ENCODE results near the gene ZC3H13. TPM values are rescaled to one million over a fixed set of nuclear protein-coding genes. Genes with fewer than 3 reads are reported as not detected.

ZC3H13 gene
- total RNA-seq: 61.9 and 65.7 TPM in 2 replicates
- total RNA-seq (2013): 29.7 TPM
- 4.8 and 11.6 TPM in 2 replicates for polyA plus RNA-seq
- 9.2 and 14.1 TPM in 2 replicates for polyA minus RNA-seq

GRCh38 chr13:46052319-46053161, at the start of gene ZC3H13:
Gene ZC3H13, minus strand, starts transcription at chr13:46052746. Its CDS starts 7,239 bp downstream, at chr13:46045507.
- Histone ChIP-seq H3K9me3 (ENCODE audit: control extremely low read depth in 1 of 3, control insufficient read depth in 2 of 3, insufficient read depth in 1 of 3, low read length in 2 of 3) (no peaks in the 10 kb centered on the region), H3K9ac (ENCODE audit: low read length) (peak within 1 kb of the TSS; percentile 80), H3K36me3 (replicated peaks in 1 of 2; ENCODE audit: control extremely low read depth in 1 of 2, control insufficient read depth in 1 of 2, extremely low read depth in 1 of 2, insufficient read depth in 2 of 2, low read length in 1 of 2) (no peaks in the 10 kb centered on the region), H3K4me1 (ENCODE audit: control insufficient read depth in 2 of 2, insufficient read depth in 2 of 2, low read length in 2 of 2) (peaks cover 19 to 26% of the 10 kb centered on the region in 2 donors), H2AFZ (ENCODE audit: insufficient read depth, low read depth, low read length, poor library complexity, severe bottlenecking) (peak within 1 kb of the TSS; percentile 83), H3K27ac (ENCODE audit: low read length in 2 of 2) (peak within 1 kb of the TSS; percentile 89 to 96), H3K79me2 (ENCODE audit: control insufficient read depth, insufficient read depth, low read length) (peaks cover 43% of the 10 kb centered on the region), H3K27me3 (replicated peaks in 1 of 4; ENCODE audit: control extremely low read depth in 1 of 4, control insufficient read depth in 3 of 4, insufficient read depth in 4 of 4, low read length in 3 of 4) (peaks cover 0 to 3% (median 0%) of the 10 kb centered on the region in 4 experiments), H3K4me2 (replicated peaks; ENCODE audit: low read depth, low read length, poor library complexity, severe bottlenecking) (peak within 1 kb of the TSS; percentile 76), H3K4me3 (ENCODE audit: control extremely low read depth in 1 of 5, extremely low read depth in 1 of 5, insufficient read depth in 1 of 5, low read depth in 2 of 5, low read length in 4 of 5) (peak within 1 kb of the TSS; percentile 84 to 95 (median 88)), H4K20me1 (ENCODE audit: control insufficient read depth, insufficient read depth, low read length, poor library complexity, severe bottlenecking) (peaks cover 17% of the 10 kb centered on the region)
- Mint-ChIP-seq H3K4me3 (peak within 1 kb of the TSS; percentile 96), H3K27ac (peak within 1 kb of the TSS; percentile 95), H3K9me3 (ENCODE audit: insufficient read depth) (no peaks in the 10 kb centered on the region), H3K27me3 (peaks cover 6% of the 10 kb centered on the region), H3K4me1 (peaks cover 33% of the 10 kb centered on the region)
- CTCF ChIA-PET: interaction anchor here (0.7 to 1.1 kb wide), 2 partner anchors 41 to 74 kb away, joined by 3 read pairs; no protein-coding TSS in a partner anchor
- POLR2A ChIA-PET: interaction anchor here (0.5 to 0.6 kb wide), 3 partner anchors 499 to 1059 kb away, joined by 3 to 5 read pairs (median 3); no protein-coding TSS in a partner anchor
- DNase-seq: peak; percentile 95
- TF ChIP-seq CTCF (IDR thresholded peaks at IDR 0.05): peak; percentile 65
- TF ChIP-seq EZH2 (IDR thresholded peaks at IDR 0.05; ENCODE audit: borderline replicate concordance, insufficient read depth, low read depth, low read length, poor library complexity, severe bottlenecking): no peak
- intact Hi-C loops (cut with micrococcal nuclease): loop anchor here (1.0 to 10.0 kb wide), 9 partner anchors 75 to 1952 kb away; partner anchors contain the start of genes COG3, ESD, LRRC63 and SUCLA2
- under 1% methylated on average over 51 of the region's 57 CpGs for WGBS (ENCODE audit: insufficient coverage)
- peak; percentile 99 for ATAC-seq (ENCODE audit: low read depth)

- intact Hi-C loops (cut with micrococcal nuclease): no loop called here
- Mint-ChIP-seq H3K4me3 (no peak overlapping the region), H3K9me3 (ENCODE audit: insufficient read depth) (no peaks in the 10 kb centered on the region), H3K4me1 (peaks cover 10% of the 10 kb centered on the region), H3K27ac (no peak overlapping the region), H3K27me3 (peaks cover 7% of the 10 kb centered on the region)
- no peak overlapping the region for H3K4me2 ChIP-seq (replicated peaks; ENCODE audit: low read depth, low read length, poor library complexity, severe bottlenecking)
- H3K27ac ChIP-seq (ENCODE audit: low read length in 2 of 2): no peak overlapping the region
- H3K27me3 ChIP-seq (replicated peaks in 1 of 4; ENCODE audit: control extremely low read depth in 1 of 4, control insufficient read depth in 3 of 4, insufficient read depth in 4 of 4, low read length in 3 of 4): no peaks in the 10 kb centered on the region
- ChIA-PET POLR2A (no interaction called here), CTCF (no interaction called here)
- no peaks in the 10 kb centered on the region for H4K20me1 ChIP-seq (ENCODE audit: control insufficient read depth, insufficient read depth, low read length, poor library complexity, severe bottlenecking)
- no peak overlapping the region for H3K9ac ChIP-seq (ENCODE audit: low read length)
- H3K36me3 ChIP-seq (replicated peaks in 1 of 2; ENCODE audit: control extremely low read depth in 1 of 2, control insufficient read depth in 1 of 2, extremely low read depth in 1 of 2, insufficient read depth in 2 of 2, low read length in 1 of 2): no peaks in the 10 kb centered on the region
- ATAC-seq (ENCODE audit: low read depth) (no peak), DNase-seq (no peak)
- H3K9me3 ChIP-seq (ENCODE audit: control extremely low read depth in 1 of 3, control insufficient read depth in 2 of 3, insufficient read depth in 1 of 3, low read length in 2 of 3): no peaks in the 10 kb centered on the region
- no peak overlapping the region for H3K4me3 ChIP-seq (ENCODE audit: control extremely low read depth in 1 of 5, extremely low read depth in 1 of 5, insufficient read depth in 1 of 5, low read depth in 2 of 5, low read length in 4 of 5)
- no peak for TF ChIP-seq CTCF (IDR thresholded peaks at IDR 0.05)
- TF ChIP-seq EZH2 (IDR thresholded peaks at IDR 0.05; ENCODE audit: borderline replicate concordance, insufficient read depth, low read depth, low read length, poor library complexity, severe bottlenecking): no peak
- H3K4me1 ChIP-seq (ENCODE audit: control insufficient read depth in 2 of 2, insufficient read depth in 2 of 2, low read length in 2 of 2): peaks cover 0 to 7% of the 10 kb centered on the region in 2 donors
- no peak overlapping the region for H2AFZ ChIP-seq (ENCODE audit: insufficient read depth, low read depth, low read length, poor library complexity, severe bottlenecking)
- no peaks in the 10 kb centered on the region for H3K79me2 ChIP-seq (ENCODE audit: control insufficient read depth, insufficient read depth, low read length)
These were observed 49.7 kb upstream of the ZC3H13 start for GRCh38 chr13:46102255-46102605.

All from B cell (primary cell).